Measurements from ENCODE around the gene SP100.
A peak's percentile ranks its signal among the peaks of the same experiment; 100 is the strongest.
"Not testable (repeated sequence)": the region's sequence is repeated elsewhere in the genome, so short reads cannot be mapped to it uniquely, and the experiment has no call there.

The SP100 gene

GRCh38 chr2:230422149-230422548, 6.1 kb downstream of the SP100 start:
- no peak for DNase-seq

- DNase-seq, result no peak
Observed at GRCh38 chr2:230423851-230424458, 8.0 kb downstream of the SP100 start.

GRCh38 chr2:230425377-230425776, 9.4 kb downstream of the SP100 start:
- no peak for DNase-seq

- DNase-seq, result no peak
Observed at GRCh38 chr2:230429513-230429912, 13.5 kb downstream of the SP100 start.

GRCh38 chr2:230430957-230431910, 15.2 kb downstream of the SP100 start:
- no peak for DNase-seq

GRCh38 chr2:230434677-230435324, 18.8 kb downstream of the SP100 start:
- no peak for DNase-seq

- DNase-seq, result no peak
Observed at GRCh38 chr2:230435431-230435830, 19.4 kb downstream of the SP100 start.

GRCh38 chr2:230439121-230439520, 23.1 kb downstream of the SP100 start:
- not testable (repeated sequence) for DNase-seq

GRCh38 chr2:230439590-230439989, 23.6 kb downstream of the SP100 start:
- DNase-seq, result no peak

GRCh38 chr2:230441227-230441897, 25.4 kb downstream of the SP100 start:
- DNase-seq, result peak; percentile 20

- DNase-seq, result no peak
Observed at GRCh38 chr2:230443541-230443940, 27.5 kb downstream of the SP100 start.

- no peak for DNase-seq
Observed at GRCh38 chr2:230444832-230445231, 28.8 kb downstream of the SP100 start.

GRCh38 chr2:230447036-230447435, 31.0 kb downstream of the SP100 start:
- DNase-seq, result no peak

GRCh38 chr2:230447455-230448451, 31.8 kb downstream of the SP100 start:
- no peak for DNase-seq

- no peak for DNase-seq
Observed at GRCh38 chr2:230449901-230450467, 34.0 kb downstream of the SP100 start.

- DNase-seq, result no peak
Observed at GRCh38 chr2:230453006-230453405, 37.0 kb downstream of the SP100 start.

GRCh38 chr2:230455005-230455684, 39.1 kb downstream of the SP100 start:
- DNase-seq, result no peak

GRCh38 chr2:230457073-230457768, 41.2 kb downstream of the SP100 start:
- DNase-seq, result no peak

GRCh38 chr2:230457793-230458192, 41.8 kb downstream of the SP100 start:
- no peak for DNase-seq

- no peak for DNase-seq
Observed at GRCh38 chr2:230459216-230459615, 43.2 kb downstream of the SP100 start.
